ENCODE measurements around the gene HID1. TPM values are rescaled to one million over a fixed set of nuclear protein-coding genes. Genes with fewer than 3 reads are reported as not detected.
"Not testable (repeated sequence)": the region's sequence is repeated elsewhere in the genome, so short reads cannot be mapped to it uniquely, and the experiment has no call there.

The HID1 gene
- total and polyA plus RNA-seq, 8 donors = 36.5 to 304 (median 82.2) TPM

GRCh38 chr17:75006653-75007052 lies 34.1 kb upstream of the HID1 start:
- TF ChIP-seq POLR2A (IDR thresholded peaks at IDR 0.05) = no peak
- TF ChIP-seq CTCF (IDR thresholded peaks at IDR 0.05) = no peak
- no peak for TF ChIP-seq EP300 (IDR thresholded peaks at IDR 0.05)
- no peak for TF ChIP-seq POLR2AphosphoS5 (IDR thresholded peaks at IDR 0.05)
- no peaks in the 10 kb centered on the region for H3K27me3 ChIP-seq
- peaks cover 35 to 46% (median 40%) of the 10 kb centered on the region in 4 donors for H3K36me3 ChIP-seq
- no peak overlapping the region for H3K27ac ChIP-seq
- DNase-seq = no peak
- H3K4me3 ChIP-seq = no peak overlapping the region
- intact Hi-C loops (cut with DNase I; ENCODE audit: low total_unique reads) = no loop called here
- H3K4me1 ChIP-seq = peaks cover 10 to 13% (median 11%) of the 10 kb centered on the region in 4 donors
- no peaks in the 10 kb centered on the region for H3K9me3 ChIP-seq
- 76 to 94% (median 91%) methylated on average over 5 of the region's 5 CpGs for WGBS, 5 donors

GRCh38 chr17:75006084-75006483 lies 33.5 kb upstream of the HID1 start:
- H3K4me3 ChIP-seq; intact Hi-C loops (cut with DNase I; ENCODE audit: low total_unique reads); H3K9me3 ChIP-seq; H3K27me3 ChIP-seq; DNase-seq; H3K27ac ChIP-seq; H3K4me1 ChIP-seq: not testable (repeated sequence)
- 84 to 92% (median 89%) methylated on average over 6 of the region's 6 CpGs for WGBS, 5 donors
- H3K36me3 ChIP-seq = peaks cover 41 to 51% (median 46%) of the 10 kb centered on the region in 4 donors

- H3K4me3 ChIP-seq = no peak overlapping the region
- no peaks in the 10 kb centered on the region for H3K27me3 ChIP-seq
- intact Hi-C loops (cut with DNase I; ENCODE audit: low total_unique reads) = no loop called here
- no peak overlapping the region for H3K27ac ChIP-seq
- no peaks in the 10 kb centered on the region for H3K4me1 ChIP-seq
- WGBS, 5 donors = 85 to 89% (median 86%) methylated on average over 8 of the region's 8 CpGs
- DNase-seq = no peak
- TF ChIP-seq EP300 (IDR thresholded peaks at IDR 0.05) (no peak), CTCF (IDR thresholded peaks at IDR 0.05) (no peak), POLR2AphosphoS5 (IDR thresholded peaks at IDR 0.05) (no peak), POLR2A (IDR thresholded peaks at IDR 0.05) (no peak)
- H3K9me3 ChIP-seq = no peaks in the 10 kb centered on the region
- H3K36me3 ChIP-seq = peaks cover 48 to 59% (median 54%) of the 10 kb centered on the region in 4 donors
These were observed 32.7 kb upstream of the HID1 start for GRCh38 chr17:75005291-75005690.

GRCh38 chr17:75004371-75004770 lies 31.8 kb upstream of the HID1 start:
- Histone ChIP-seq H3K27me3 (no peaks in the 10 kb centered on the region), H3K9me3 (no peaks in the 10 kb centered on the region), H3K36me3 (peaks cover 55 to 69% (median 63%) of the 10 kb centered on the region in 4 donors), H3K4me1 (no peaks in the 10 kb centered on the region), H3K4me3 (no peak overlapping the region), H3K27ac (no peak overlapping the region)
- intact Hi-C loops (cut with DNase I; ENCODE audit: low total_unique reads) = no loop called here
- TF ChIP-seq POLR2AphosphoS5 (IDR thresholded peaks at IDR 0.05) (no peak), CTCF (IDR thresholded peaks at IDR 0.05) (no peak), EP300 (IDR thresholded peaks at IDR 0.05) (no peak), POLR2A (IDR thresholded peaks at IDR 0.05) (no peak)
- no peak for DNase-seq
- WGBS, 5 donors = 89 to 100% (median 95%) methylated on average over 2 to 3 of the region's 3 CpGs

GRCh38 chr17:75003957-75004355 lies 31.4 kb upstream of the HID1 start:
- intact Hi-C loops (cut with DNase I; ENCODE audit: low total_unique reads) = no loop called here
- no peak overlapping the region for H3K4me3 ChIP-seq
- TF ChIP-seq POLR2A (IDR thresholded peaks at IDR 0.05) (no peak), CTCF (IDR thresholded peaks at IDR 0.05) (no peak), EP300 (IDR thresholded peaks at IDR 0.05) (no peak), POLR2AphosphoS5 (IDR thresholded peaks at IDR 0.05) (no peak)
- H3K36me3 ChIP-seq = peaks cover 55 to 73% (median 65%) of the 10 kb centered on the region in 4 donors
- WGBS, 5 donors = 85 to 99% (median 92%) methylated on average over 19 of the region's 19 CpGs
- no peaks in the 10 kb centered on the region for H3K9me3 ChIP-seq
- H3K27ac ChIP-seq = no peak overlapping the region
- DNase-seq = no peak
- no peaks in the 10 kb centered on the region for H3K4me1 ChIP-seq
- H3K27me3 ChIP-seq = no peaks in the 10 kb centered on the region
